SU-DHL-6 (cell line): ENCODE results near the gene INO80.

ENCODE experiments used
- H2AFZ ChIP-seq: fragments of 200-600 bp; sonication (generic); 2 replicates; pipeline ENCODE4 v1.6.1; 2014; ENCODE audit warnings: low read depth, mild to moderate bottlenecking, moderate library complexity, mixed read lengths, antibody characterized with exemption, low read length; ENCODE audit not compliant: severe bottlenecking
- H3F3A ChIP-seq: fragments of 200-600 bp; shearing (Covaris generic); 2 replicates; pipeline ENCODE4 v1.6.0; 2016; ENCODE audit warnings: antibody characterized with exemption, mild to moderate bottlenecking; ENCODE audit not compliant: insufficient read depth
- H3K27ac ChIP-seq: fragments of 200-600 bp; sonication (generic); 2 replicates; pipeline ENCODE4 v1.5.1; 2016; ENCODE audit warnings: low read depth, mild to moderate bottlenecking, low read length, moderate library complexity, mixed read lengths
- H3K27me3 ChIP-seq: fragments of 200-600 bp; sonication (generic), shearing (Covaris generic); 2 replicates; pipeline ENCODE4 v1.6.0; 2014; ENCODE audit warnings: mild to moderate bottlenecking, low read length
- H3K36me3 ChIP-seq: fragments of 200-600 bp; sonication (generic); 2 replicates; pipeline ENCODE4 v1.6.1; 2014; ENCODE audit warnings: mild to moderate bottlenecking, low read length, mixed read lengths
- H3K4me2 ChIP-seq: fragments of 300-600, 200-600 bp; shearing (Covaris generic), sonication (generic); 2 replicates; pipeline ENCODE4 v1.6.0; 2014; ENCODE audit warnings: low read length, low read depth, mild to moderate bottlenecking; ENCODE audit not compliant: poor library complexity, severe bottlenecking
- H3K4me3 ChIP-seq: fragments of 200-600 bp; sonication (generic); 2 replicates; pipeline ENCODE4 v1.5.1; 2014; ENCODE audit warnings: antibody characterized with exemption, low read length, mild to moderate bottlenecking, mixed read lengths; ENCODE audit not compliant: insufficient read depth, poor library complexity, severe bottlenecking
- H3K79me2 ChIP-seq: fragments of 200-600 bp; sonication (generic); 2 replicates; pipeline ENCODE4 v1.6.1; 2014; ENCODE audit warnings: mild to moderate bottlenecking, low read length, moderate library complexity; ENCODE audit not compliant: insufficient read depth
- H3K9ac ChIP-seq: fragments of 200-600 bp; sonication (generic); 2 replicates; pipeline ENCODE4 v1.7.0; 2014; ENCODE audit warnings: mild to moderate bottlenecking, low read length
- H3K9me2 ChIP-seq: fragments of 200-600 bp; sonication (generic); replicated peaks from 2 replicates; pipeline ENCODE4 v1.6.1; 2014; ENCODE audit warnings: low read length; ENCODE audit not compliant: insufficient read depth
- H3K9me3 ChIP-seq: fragments of 200-600 bp; sonication (generic); 2 replicates; pipeline ENCODE4 v1.6.1; 2014; ENCODE audit warnings: low read length, mixed read lengths; ENCODE audit not compliant: insufficient read depth
- H4K20me1 ChIP-seq: fragments of 200-600 bp; sonication (generic); 2 replicates; pipeline ENCODE4 v1.6.1; 2014; ENCODE audit warnings: low read depth, mild to moderate bottlenecking, antibody characterized with exemption, low read length, moderate library complexity, mixed read lengths
- CTCF ChIP-seq: fragments of 200-600 bp; sonication (generic); IDR thresholded peaks from one replicate; pipeline ENCODE4 v1.5.1; 2017; ENCODE audit warnings: antibody characterized with exemption, mild to moderate bottlenecking, low read length, moderate library complexity; ENCODE audit not compliant: insufficient read depth, poor library complexity, severe bottlenecking
- EZH2phosphoT487 ChIP-seq: fragments of 200-600 bp; sonication (generic), shearing (Covaris generic); conservative IDR thresholded peaks from 2 replicates; pipeline ENCODE4 v1.6.1; 2018; ENCODE audit warnings: mild to moderate bottlenecking, antibody characterized with exemption, low read length, moderate library complexity, mixed read lengths

The INO80 gene

DNA sequence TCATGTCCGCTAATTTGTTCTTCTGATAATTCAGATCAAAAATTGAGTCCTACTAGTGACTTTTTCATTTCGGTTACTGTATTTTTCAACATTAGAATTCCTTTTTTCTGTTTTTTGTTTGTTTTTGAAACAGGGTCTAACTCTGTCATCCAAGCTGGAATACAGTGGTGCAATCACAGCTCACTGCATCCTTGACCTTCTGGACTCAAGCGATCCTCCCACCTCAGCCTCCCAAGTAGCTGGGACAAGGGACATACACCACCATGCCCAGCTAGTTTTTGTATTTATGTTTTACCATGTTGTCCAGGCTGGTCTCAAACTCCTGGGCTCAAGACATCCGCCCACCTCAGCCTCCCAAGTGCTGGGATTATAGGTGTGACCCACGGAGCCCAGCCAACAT, 8.0 kb upstream of the INO80 start:
- Histone ChIP-seq H3K9me3 (no peaks in the 10 kb centered on the region), H3K9me2 (no peaks in the 10 kb centered on the region), H4K20me1 (no peaks in the 10 kb centered on the region), H3K79me2 (no peaks in the 10 kb centered on the region), H3K4me2 (no peak overlapping the region), H3K27me3 (no peaks in the 10 kb centered on the region), H2AFZ (no peak overlapping the region), H3K36me3 (no peaks in the 10 kb centered on the region), H3K9ac (no peak overlapping the region), H3K4me3 (no peak overlapping the region), H3K27ac (no peak overlapping the region), H3F3A (no peaks in the 10 kb centered on the region)
- TF ChIP-seq CTCF (no peak), EZH2phosphoT487 (no peak)

GRCh38 chr15:41122849-41123248, 6.8 kb upstream of the INO80 start:
- H3K9me2 ChIP-seq: no peaks in the 10 kb centered on the region
- no peak overlapping the region for H3K4me3 ChIP-seq
- H3K27me3 ChIP-seq: no peaks in the 10 kb centered on the region
- H3K27ac ChIP-seq: no peak overlapping the region
- no peaks in the 10 kb centered on the region for H3K9me3 ChIP-seq
- H2AFZ ChIP-seq: no peak overlapping the region
- H3K36me3 ChIP-seq: no peaks in the 10 kb centered on the region
- no peaks in the 10 kb centered on the region for H3F3A ChIP-seq
- H3K79me2 ChIP-seq: no peaks in the 10 kb centered on the region
- H3K9ac ChIP-seq: no peak overlapping the region
- H3K4me2 ChIP-seq: no peak overlapping the region
- no peaks in the 10 kb centered on the region for H4K20me1 ChIP-seq
- TF ChIP-seq CTCF: no peak
- no peak for TF ChIP-seq EZH2phosphoT487

DNA sequence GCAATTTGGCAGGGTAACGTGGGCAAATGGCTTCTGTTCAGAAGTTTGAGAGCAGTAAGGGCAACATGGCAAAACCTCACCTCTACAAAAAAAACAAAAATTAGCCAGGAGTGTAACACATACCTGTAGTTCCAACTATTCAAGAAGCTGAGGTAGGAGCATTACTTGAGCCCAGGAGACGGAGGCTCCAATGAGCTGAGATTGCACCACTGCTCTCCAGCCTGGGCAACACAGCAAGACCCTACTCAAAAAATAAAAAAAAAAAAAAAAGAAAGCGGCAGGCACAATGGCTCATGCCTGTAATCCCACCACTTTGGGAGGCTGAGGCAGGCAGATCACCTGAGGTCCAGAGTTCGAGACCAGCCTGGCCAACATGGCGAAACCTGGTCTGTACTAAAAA, 5.9 kb upstream of the INO80 start:
- Histone ChIP-seq H2AFZ (no peak overlapping the region), H3K9me2 (no peaks in the 10 kb centered on the region), H3K9ac (no peak overlapping the region), H3K4me2 (no peak overlapping the region), H3K27me3 (no peaks in the 10 kb centered on the region), H3K4me3 (no peak overlapping the region), H3F3A (no peaks in the 10 kb centered on the region), H3K27ac (no peak overlapping the region), H4K20me1 (no peaks in the 10 kb centered on the region), H3K9me3 (no peaks in the 10 kb centered on the region), H3K36me3 (no peaks in the 10 kb centered on the region), H3K79me2 (no peaks in the 10 kb centered on the region)
- TF ChIP-seq EZH2phosphoT487 (no peak), CTCF (no peak)

DNA sequence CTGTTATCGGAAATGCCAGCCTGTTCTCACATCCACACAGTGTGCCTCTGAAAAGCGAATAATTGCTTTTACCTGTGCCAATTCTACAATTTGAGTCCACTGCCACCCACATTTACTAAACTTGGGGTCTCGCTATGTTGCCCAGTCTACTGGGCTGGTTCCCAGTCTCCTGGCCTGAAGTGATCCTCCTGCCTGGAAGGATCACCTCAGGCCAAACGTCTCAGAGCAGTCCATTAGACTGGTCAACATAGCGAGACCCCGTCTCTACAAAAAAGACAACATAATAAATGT, 827 bp upstream of the INO80 start:
- H4K20me1 ChIP-seq: peaks cover 5% of the 10 kb centered on the region; the same call in 1 of the 2 replicates
- peaks cover 38% of the 10 kb centered on the region for H3K79me2 ChIP-seq
- H3K9me3 ChIP-seq: no peaks in the 10 kb centered on the region
- 0 out of 2 replicates have a peak, but pooled peaks cover 7% of the 10 kb centered on the region for H3F3A ChIP-seq
- no peaks in the 10 kb centered on the region for H3K27me3 ChIP-seq
- peak overlapping the region; percentile 73 for H3K4me3 ChIP-seq
- H3K4me2 ChIP-seq: peak overlapping the region; percentile 70
- H3K36me3 ChIP-seq: no peaks in the 10 kb centered on the region
- H2AFZ ChIP-seq: peak overlapping the region; percentile 87
- H3K9ac ChIP-seq: peak overlapping the region; percentile 79
- H3K27ac ChIP-seq: peak overlapping the region; percentile 80
- no peaks in the 10 kb centered on the region for H3K9me2 ChIP-seq
- TF ChIP-seq CTCF (no peak), EZH2phosphoT487 (no peak)
